Osteocyte (in vitro differentiated cells): Measurements from ENCODE around the gene ARL4C. TPM values are rescaled to one million over a fixed set of nuclear protein-coding genes. Genes with fewer than 3 reads are reported as not detected.

Source experiments
- DNase-seq: peaks from one replicate; pipeline ENCODE4 v3.0.0; 2021; ENCODE audit warnings: mixed read lengths; ENCODE audit not compliant: unreplicated experiment; ENCODE audit errors: extremely low spot score
- H3K27ac Mint-ChIP-seq: one replicate; pipeline ENCODE4 v1.8.0; 2021; ENCODE audit warnings: mild to moderate bottlenecking, mixed read lengths; ENCODE audit not compliant: unreplicated experiment
- H3K27me3 Mint-ChIP-seq: one replicate; pipeline ENCODE4 v1.8.0; 2021; ENCODE audit warnings: mixed read lengths; ENCODE audit not compliant: unreplicated experiment
- H3K36me3 Mint-ChIP-seq: one replicate; pipeline ENCODE4 v1.8.0; 2021; ENCODE audit warnings: mixed read lengths; ENCODE audit not compliant: unreplicated experiment
- H3K4me1 Mint-ChIP-seq: one replicate; pipeline ENCODE4 v1.8.0; 2021; ENCODE audit warnings: mixed read lengths; ENCODE audit not compliant: unreplicated experiment
- H3K4me3 Mint-ChIP-seq: one replicate; pipeline ENCODE4 v1.8.0; 2021; ENCODE audit warnings: mild to moderate bottlenecking, moderate library complexity, mixed read lengths; ENCODE audit not compliant: unreplicated experiment
- H3K9me3 Mint-ChIP-seq: one replicate; pipeline ENCODE4 v1.8.0; 2021; ENCODE audit warnings: mixed read lengths; ENCODE audit not compliant: unreplicated experiment
- total RNA-seq: library from RNA; stranded (reverse); gene quantifications from 2 replicates; pipeline ENCODE4 v1.2.1, GENCODE V29; 2021
- TF ChIP-seq, protein P1 (sequence below): fragments of 200-600 bp; sonication (generic); IDR thresholded peaks from 2 replicates; pipeline ENCODE4 v1.5.0; 2021; ENCODE audit warnings: antibody characterized with exemption, mild to moderate bottlenecking, moderate library complexity

ARL4C gene
- total RNA-seq, 1 donor from 2014 or later = 35.1 TPM

DNA sequence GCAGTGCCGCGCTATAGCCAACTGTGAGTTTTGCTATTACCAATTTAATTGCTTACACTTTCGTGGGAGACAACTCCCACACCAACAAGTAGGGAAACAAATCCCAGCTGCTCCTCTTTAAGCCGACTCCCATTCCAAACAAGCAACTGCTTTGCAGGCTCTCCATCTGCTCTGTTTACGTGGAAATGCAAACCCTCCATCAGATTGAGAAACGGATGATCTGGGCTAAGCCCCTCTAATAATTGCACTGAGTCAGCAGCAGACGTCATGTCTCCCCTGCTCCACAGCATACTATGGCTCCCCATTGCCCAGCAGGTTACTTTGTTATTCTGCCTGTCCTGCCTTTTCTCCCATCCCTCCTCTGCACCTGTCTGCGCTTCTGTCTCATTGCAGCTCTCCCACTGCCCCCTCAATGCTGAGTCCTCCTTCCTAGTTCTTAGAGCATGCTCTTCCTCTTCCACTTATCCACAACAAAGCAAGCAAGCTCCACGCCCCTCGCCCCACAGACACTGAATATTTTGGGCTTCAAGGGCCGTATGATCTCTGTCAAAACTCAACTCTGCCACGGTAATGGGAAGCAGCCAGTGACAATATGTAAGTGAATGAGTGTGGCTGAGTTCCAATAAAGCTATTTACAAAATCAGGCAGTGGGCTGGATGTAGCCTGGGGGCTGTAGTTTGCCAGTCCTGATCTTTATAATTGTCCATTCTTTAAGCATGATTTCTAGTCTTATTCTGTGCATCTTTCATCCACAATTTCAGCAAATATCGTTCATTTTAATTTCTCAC is 39.5 kb upstream of the ARL4C start:
- H3K36me3 Mint-ChIP-seq = no peaks in the 10 kb centered on the region
- DNase-seq = no peak
- TF ChIP-seq, protein P1, sequence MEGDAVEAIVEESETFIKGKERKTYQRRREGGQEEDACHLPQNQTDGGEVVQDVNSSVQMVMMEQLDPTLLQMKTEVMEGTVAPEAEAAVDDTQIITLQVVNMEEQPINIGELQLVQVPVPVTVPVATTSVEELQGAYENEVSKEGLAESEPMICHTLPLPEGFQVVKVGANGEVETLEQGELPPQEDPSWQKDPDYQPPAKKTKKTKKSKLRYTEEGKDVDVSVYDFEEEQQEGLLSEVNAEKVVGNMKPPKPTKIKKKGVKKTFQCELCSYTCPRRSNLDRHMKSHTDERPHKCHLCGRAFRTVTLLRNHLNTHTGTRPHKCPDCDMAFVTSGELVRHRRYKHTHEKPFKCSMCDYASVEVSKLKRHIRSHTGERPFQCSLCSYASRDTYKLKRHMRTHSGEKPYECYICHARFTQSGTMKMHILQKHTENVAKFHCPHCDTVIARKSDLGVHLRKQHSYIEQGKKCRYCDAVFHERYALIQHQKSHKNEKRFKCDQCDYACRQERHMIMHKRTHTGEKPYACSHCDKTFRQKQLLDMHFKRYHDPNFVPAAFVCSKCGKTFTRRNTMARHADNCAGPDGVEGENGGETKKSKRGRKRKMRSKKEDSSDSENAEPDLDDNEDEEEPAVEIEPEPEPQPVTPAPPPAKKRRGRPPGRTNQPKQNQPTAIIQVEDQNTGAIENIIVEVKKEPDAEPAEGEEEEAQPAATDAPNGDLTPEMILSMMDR = no peak
- H3K4me1 Mint-ChIP-seq = no peaks in the 10 kb centered on the region
- H3K4me3 Mint-ChIP-seq = no peak overlapping the region
- H3K27me3 Mint-ChIP-seq = peaks cover 6% of the 10 kb centered on the region
- H3K9me3 Mint-ChIP-seq = no peaks in the 10 kb centered on the region
- no peak overlapping the region for H3K27ac Mint-ChIP-seq

DNA sequence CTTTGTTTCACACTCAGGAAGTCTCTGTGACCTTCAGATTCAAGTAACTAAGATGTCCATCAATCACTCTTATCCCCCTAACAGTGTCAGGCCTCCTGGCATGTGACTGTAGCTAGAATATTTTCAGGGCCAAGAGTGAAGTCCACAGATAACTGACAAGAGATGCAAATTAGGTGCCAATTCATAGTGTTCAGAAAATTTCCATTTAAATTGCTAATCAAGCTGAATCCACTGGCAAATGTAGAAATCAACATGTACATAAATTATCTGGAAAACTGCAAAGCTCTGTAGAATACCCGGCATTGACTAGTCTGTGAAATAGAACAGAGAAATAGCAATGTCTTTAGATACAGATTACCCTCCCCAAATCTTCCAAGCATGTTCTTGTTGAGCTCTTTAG is 38.6 kb upstream of the ARL4C start:
- H3K36me3 Mint-ChIP-seq = no peaks in the 10 kb centered on the region
- no peak overlapping the region for H3K4me3 Mint-ChIP-seq
- TF ChIP-seq, protein P1 = no peak
- no peak for DNase-seq
- no peaks in the 10 kb centered on the region for H3K4me1 Mint-ChIP-seq
- no peak overlapping the region for H3K27ac Mint-ChIP-seq
- H3K9me3 Mint-ChIP-seq = no peaks in the 10 kb centered on the region
- H3K27me3 Mint-ChIP-seq = peaks cover 6% of the 10 kb centered on the region

GRCh38 chr2:234534515-234534914 is 37.6 kb upstream of the ARL4C start:
- TF ChIP-seq, protein P1 = no peak
- Mint-ChIP-seq H3K9me3 (no peaks in the 10 kb centered on the region), H3K27ac (no peak overlapping the region), H3K27me3 (peaks cover 6% of the 10 kb centered on the region), H3K4me1 (no peaks in the 10 kb centered on the region), H3K36me3 (no peaks in the 10 kb centered on the region), H3K4me3 (no peak overlapping the region)
- no peak for DNase-seq

- Mint-ChIP-seq H3K36me3 (no peaks in the 10 kb centered on the region), H3K27me3 (peaks cover 8% of the 10 kb centered on the region), H3K4me1 (no peaks in the 10 kb centered on the region), H3K27ac (no peak overlapping the region), H3K4me3 (no peak overlapping the region), H3K9me3 (no peaks in the 10 kb centered on the region)
- TF ChIP-seq, protein P1 = no peak
- DNase-seq = no peak
These were observed 36.7 kb upstream of the ARL4C start for GRCh38 chr2:234533626-234534025.

GRCh38 chr2:234528410-234529148 is 31.7 kb upstream of the ARL4C start:
- H3K27ac Mint-ChIP-seq = no peak overlapping the region
- H3K9me3 Mint-ChIP-seq = peaks cover 6% of the 10 kb centered on the region
- H3K27me3 Mint-ChIP-seq = peaks cover 12% of the 10 kb centered on the region
- no peak overlapping the region for H3K4me3 Mint-ChIP-seq
- DNase-seq = no peak
- TF ChIP-seq, protein P1 = no peak
- no peaks in the 10 kb centered on the region for H3K36me3 Mint-ChIP-seq
- no peaks in the 10 kb centered on the region for H3K4me1 Mint-ChIP-seq
